ENCODE results near the gene LYPD4.

GRCh38 chr19:41821003-41821735 lies 23.3 kb downstream of the LYPD4 start:
- TF ChIP-seq EZH2 (IDR thresholded peaks at IDR 0.05; ENCODE audit: low read length, missing control alignments) (no peak), CTCF (conservative IDR thresholded peaks at IDR 0.05 in 1 of 2, IDR thresholded peaks at IDR 0.05 in 1 of 2; ENCODE audit: low read depth in 1 of 2, low read length in 2 of 2) (peak; percentile 37 to 50)

Measured in fibroblast of lung (primary cell).